Gastrocnemius medialis (tissue), 4 donors: ENCODE data around the gene PNMA5.

Source experiments
- CTCF ChIP-seq, 5 experiments: fragments of 450-650 bp in 3 of 5; fragments of 200-600 bp in 2 of 5; sonication (generic) in 2 of 5; IDR thresholded peaks in 4 of 5; conservative IDR thresholded peaks in 1 of 5; 1 replicate in 4 of 5; 2 replicates in 1 of 5; pipeline ENCODE4 v1.5.1; 2016 to 2019; ENCODE audit warnings: antibody characterized with exemption in 5 of 5, mild to moderate bottlenecking in 3 of 5, moderate library complexity in 3 of 5
- POLR2A ChIP-seq, 2 donors: fragments of 450-650 bp; IDR thresholded peaks; one replicate each; pipeline ENCODE4 v1.6.1; 2017; ENCODE audit warnings: antibody characterized with exemption in 2 of 2, mild to moderate bottlenecking in 2 of 2, moderate library complexity in 2 of 2

GRCh38 chrX:152997337-152997736, 3.4 kb upstream of the PNMA5 start:
- TF ChIP-seq POLR2A (IDR thresholded peaks at IDR 0.05) (no peak), CTCF (IDR thresholded peaks at IDR 0.05 in 4 of 5, conservative IDR thresholded peaks at IDR 0.05 in 1 of 5) (no peak)
